ENCODE results near the gene MYO18A. TPM values are rescaled to one million over a fixed set of nuclear protein-coding genes. Genes with fewer than 3 reads are reported as not detected.

The MYO18A gene
- total RNA-seq, 1 donor from 2014 or later: 28.8 TPM

DNA sequence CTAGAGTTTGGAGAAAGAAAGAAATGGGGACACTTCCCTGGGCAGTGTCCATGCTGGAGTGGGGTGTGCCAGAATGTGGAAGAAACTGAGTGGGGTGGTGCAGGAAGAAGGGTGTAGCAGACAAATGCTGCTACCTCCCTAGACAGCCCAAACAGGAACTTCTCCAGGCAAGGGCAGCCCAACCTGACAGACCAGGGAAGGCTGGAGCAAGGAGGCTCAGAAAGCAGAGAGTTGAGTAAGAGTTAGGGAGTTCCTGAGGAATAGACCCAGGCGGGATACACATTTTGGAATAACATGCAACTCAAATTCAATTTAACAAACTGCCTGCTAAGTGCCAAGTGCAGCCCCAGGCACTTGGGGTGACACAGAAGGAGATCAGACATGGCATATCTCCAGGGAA, 1.0 kb upstream of the MYO18A start:
- Mint-ChIP-seq H3K4me1 (ENCODE audit: unreplicated experiment) (peaks cover 35% of the 10 kb centered on the region), H3K9me3 (ENCODE audit: unreplicated experiment) (peaks cover 4% of the 10 kb centered on the region), H3K36me3 (ENCODE audit: unreplicated experiment) (no peaks in the 10 kb centered on the region), H3K27ac (ENCODE audit: unreplicated experiment) (no peak overlapping the region), H3K27me3 (ENCODE audit: unreplicated experiment) (no peaks in the 10 kb centered on the region), H3K4me3 (ENCODE audit: unreplicated experiment) (no peak overlapping the region)
- no peak for TF ChIP-seq CTCF (IDR thresholded peaks at IDR 0.05)
- no peak for DNase-seq (ENCODE audit: extremely low spot score, unreplicated experiment)

GRCh38 chr17:29180788-29181160, 576 bp upstream of the MYO18A start:
- TF ChIP-seq CTCF (IDR thresholded peaks at IDR 0.05): no peak
- H3K36me3 Mint-ChIP-seq (ENCODE audit: unreplicated experiment): no peaks in the 10 kb centered on the region
- H3K27me3 Mint-ChIP-seq (ENCODE audit: unreplicated experiment): no peaks in the 10 kb centered on the region
- H3K4me3 Mint-ChIP-seq (ENCODE audit: unreplicated experiment): peak overlapping the region; percentile 66
- no peak for DNase-seq (ENCODE audit: extremely low spot score, unreplicated experiment)
- H3K4me1 Mint-ChIP-seq (ENCODE audit: unreplicated experiment): peaks cover 39% of the 10 kb centered on the region
- H3K27ac Mint-ChIP-seq (ENCODE audit: unreplicated experiment): peak overlapping the region; percentile 27
- H3K9me3 Mint-ChIP-seq (ENCODE audit: unreplicated experiment): peaks cover 4% of the 10 kb centered on the region

DNA sequence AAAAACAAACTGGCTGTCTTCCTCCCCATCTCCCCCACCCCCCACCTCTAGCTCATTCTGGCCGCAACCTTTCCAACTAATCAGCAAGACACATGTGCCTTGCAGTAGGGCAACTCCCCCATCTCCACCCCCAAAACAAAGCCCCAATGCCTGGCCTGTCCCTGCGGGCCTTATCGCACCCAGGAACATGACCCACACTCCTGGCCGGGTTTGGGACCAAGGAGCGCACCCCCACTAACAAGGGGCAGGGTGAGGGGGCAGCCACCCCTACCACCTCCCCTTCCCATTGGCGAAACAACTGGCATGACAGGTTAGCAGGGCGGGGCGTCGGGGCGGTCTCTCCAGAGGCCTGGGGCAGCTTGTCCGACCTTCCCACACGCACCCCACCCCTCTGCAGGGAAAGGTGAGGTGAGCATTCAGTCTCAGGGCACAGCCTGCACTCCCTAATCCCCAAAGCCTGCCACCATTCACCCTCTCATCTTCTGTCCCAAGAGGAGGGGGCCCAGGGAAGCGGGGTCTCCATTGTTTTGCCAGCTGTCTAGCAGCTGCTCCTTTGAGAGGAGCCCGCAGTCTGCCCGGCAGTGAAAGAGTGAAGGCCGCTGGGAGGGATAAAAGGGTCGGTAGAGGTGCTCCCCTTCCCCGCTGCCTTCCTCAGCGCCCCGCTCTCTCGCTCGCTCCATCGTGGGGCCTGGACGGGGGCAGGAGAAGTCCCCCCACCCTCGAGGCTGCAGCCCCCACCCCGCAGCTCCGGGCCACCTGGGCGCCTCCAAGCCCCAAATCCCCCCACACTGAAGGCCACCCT, 765 bp downstream of the MYO18A start:
- DNase-seq (ENCODE audit: extremely low spot score, unreplicated experiment): no peak
- Mint-ChIP-seq H3K9me3 (ENCODE audit: unreplicated experiment) (peaks cover 4% of the 10 kb centered on the region), H3K27me3 (ENCODE audit: unreplicated experiment) (no peaks in the 10 kb centered on the region), H3K27ac (ENCODE audit: unreplicated experiment) (no peak overlapping the region), H3K4me1 (ENCODE audit: unreplicated experiment) (peaks cover 39% of the 10 kb centered on the region), H3K36me3 (ENCODE audit: unreplicated experiment) (no peaks in the 10 kb centered on the region), H3K4me3 (ENCODE audit: unreplicated experiment) (peak overlapping the region; percentile 69)
- no peak for TF ChIP-seq CTCF (IDR thresholded peaks at IDR 0.05)

DNA sequence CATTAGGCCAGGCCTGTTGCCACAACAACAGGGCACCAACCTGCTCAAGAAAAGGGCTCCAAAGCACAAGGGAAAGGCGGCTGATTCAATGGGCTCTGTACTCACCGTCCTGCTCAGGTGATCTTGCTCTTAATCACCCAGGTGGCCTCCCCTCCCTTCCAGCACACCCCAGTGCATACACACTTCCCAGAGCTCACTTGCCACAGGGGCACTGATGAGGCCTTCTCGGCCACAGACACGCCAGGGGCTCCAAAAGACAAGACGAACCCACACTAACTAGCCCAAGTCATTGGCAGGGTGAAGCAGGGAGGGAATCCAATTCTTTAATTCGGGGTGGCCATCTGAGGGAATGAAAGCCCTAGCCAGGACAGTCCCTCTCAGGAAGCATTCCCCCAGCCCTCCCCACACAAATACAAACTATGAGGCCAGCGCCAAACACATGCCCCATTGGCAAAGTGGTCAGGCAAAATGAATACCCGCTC, 1.4 kb downstream of the MYO18A start:
- no peak for DNase-seq (ENCODE audit: extremely low spot score, unreplicated experiment)
- Mint-ChIP-seq H3K27me3 (ENCODE audit: unreplicated experiment) (no peaks in the 10 kb centered on the region), H3K36me3 (ENCODE audit: unreplicated experiment) (no peaks in the 10 kb centered on the region), H3K4me3 (ENCODE audit: unreplicated experiment) (peak overlapping the region; percentile 69), H3K27ac (ENCODE audit: unreplicated experiment) (peak overlapping the region; percentile 60), H3K4me1 (ENCODE audit: unreplicated experiment) (peaks cover 39% of the 10 kb centered on the region), H3K9me3 (ENCODE audit: unreplicated experiment) (peaks cover 4% of the 10 kb centered on the region)
- no peak for TF ChIP-seq CTCF (IDR thresholded peaks at IDR 0.05)

DNA sequence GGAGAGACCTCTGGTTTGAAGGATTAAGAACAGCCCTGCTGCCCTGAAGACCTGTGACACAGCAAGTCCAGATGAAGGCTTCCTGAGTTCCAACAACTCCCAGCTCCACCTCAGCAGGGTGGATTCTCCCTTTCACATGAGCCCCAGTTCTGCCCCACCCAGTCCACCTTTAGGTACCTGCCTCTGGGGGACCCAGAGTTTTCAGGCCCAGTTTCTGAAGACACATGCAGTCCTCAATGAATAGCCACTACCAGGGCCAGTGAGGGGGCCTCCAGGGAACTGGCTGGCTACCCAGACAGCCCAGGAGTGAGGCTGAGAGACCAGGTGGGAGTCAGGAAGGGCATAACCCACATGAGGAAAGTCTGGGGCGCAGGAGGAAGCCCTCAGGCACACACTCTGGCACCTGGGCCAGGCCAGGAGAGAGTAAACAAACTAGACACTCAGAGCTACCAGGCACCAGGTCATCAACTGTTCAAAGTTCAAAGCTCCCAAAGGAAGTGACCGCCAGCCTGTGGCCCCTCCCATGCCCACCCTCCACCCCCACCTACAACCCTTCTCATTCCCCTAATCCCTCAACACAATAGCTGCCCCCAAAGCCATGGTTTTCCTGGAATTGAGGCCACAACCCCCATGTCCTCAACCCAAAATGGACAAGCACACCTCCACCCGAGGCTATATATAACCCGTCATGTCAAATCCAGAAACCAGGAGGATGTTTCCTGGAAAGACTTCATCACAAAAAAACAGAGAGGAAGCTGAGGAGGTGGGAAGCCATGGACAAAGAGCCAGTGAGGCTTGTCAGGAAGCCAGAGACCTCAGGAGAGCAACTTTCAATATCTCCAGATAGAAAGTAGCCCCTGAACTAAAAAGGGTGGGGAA, 2.1 kb downstream of the MYO18A start:
- H3K9me3 Mint-ChIP-seq (ENCODE audit: unreplicated experiment): peaks cover 4% of the 10 kb centered on the region
- H3K27me3 Mint-ChIP-seq (ENCODE audit: unreplicated experiment): no peaks in the 10 kb centered on the region
- H3K4me1 Mint-ChIP-seq (ENCODE audit: unreplicated experiment): peaks cover 39% of the 10 kb centered on the region
- no peak for DNase-seq (ENCODE audit: extremely low spot score, unreplicated experiment)
- H3K27ac Mint-ChIP-seq (ENCODE audit: unreplicated experiment): peak overlapping the region; percentile 60
- no peaks in the 10 kb centered on the region for H3K36me3 Mint-ChIP-seq (ENCODE audit: unreplicated experiment)
- peak overlapping the region; percentile 69 for H3K4me3 Mint-ChIP-seq (ENCODE audit: unreplicated experiment)
- TF ChIP-seq CTCF (IDR thresholded peaks at IDR 0.05): no peak
